Nephron progenitor cell (in vitro differentiated cells): ENCODE measurements around the gene ALS2CL.

Experiments used
- DNase-seq: peaks from one replicate; pipeline ENCODE4 v3.0.0; 2021
- H3K27ac Mint-ChIP-seq: 2 replicates; pipeline ENCODE4 v1.8.0; 2021; ENCODE audit warnings: mild to moderate bottlenecking, moderate library complexity, mixed read lengths
- H3K27me3 Mint-ChIP-seq: 2 replicates; pipeline ENCODE4 v1.8.0; 2021; ENCODE audit warnings: mild to moderate bottlenecking, low read depth, mixed read lengths; ENCODE audit not compliant: poor library complexity
- H3K36me3 Mint-ChIP-seq: 2 replicates; pipeline ENCODE4 v1.8.0; 2021; ENCODE audit warnings: low read depth, mixed read lengths
- H3K4me1 Mint-ChIP-seq: 2 replicates; pipeline ENCODE4 v1.8.0; 2021; ENCODE audit warnings: mixed read lengths
- H3K4me3 Mint-ChIP-seq: 2 replicates; pipeline ENCODE4 v1.8.0; 2021; ENCODE audit warnings: mild to moderate bottlenecking, moderate library complexity, mixed read lengths
- H3K9me3 Mint-ChIP-seq: 2 replicates; pipeline ENCODE4 v1.8.0; 2021; ENCODE audit warnings: mild to moderate bottlenecking, moderate library complexity, mixed read lengths
- TF ChIP-seq, protein P1 (sequence below): fragments of 200-600 bp; sonication (generic); IDR thresholded peaks from 2 replicates; pipeline ENCODE4 v1.5.0; 2021; ENCODE audit warnings: antibody characterized with exemption

The ALS2CL gene

GRCh38 chr3:46670000-46670890 is 23.2 kb downstream of the ALS2CL start:
- no peak overlapping the region for H3K27ac Mint-ChIP-seq
- no peaks in the 10 kb centered on the region for H3K36me3 Mint-ChIP-seq
- TF ChIP-seq, protein P1, sequence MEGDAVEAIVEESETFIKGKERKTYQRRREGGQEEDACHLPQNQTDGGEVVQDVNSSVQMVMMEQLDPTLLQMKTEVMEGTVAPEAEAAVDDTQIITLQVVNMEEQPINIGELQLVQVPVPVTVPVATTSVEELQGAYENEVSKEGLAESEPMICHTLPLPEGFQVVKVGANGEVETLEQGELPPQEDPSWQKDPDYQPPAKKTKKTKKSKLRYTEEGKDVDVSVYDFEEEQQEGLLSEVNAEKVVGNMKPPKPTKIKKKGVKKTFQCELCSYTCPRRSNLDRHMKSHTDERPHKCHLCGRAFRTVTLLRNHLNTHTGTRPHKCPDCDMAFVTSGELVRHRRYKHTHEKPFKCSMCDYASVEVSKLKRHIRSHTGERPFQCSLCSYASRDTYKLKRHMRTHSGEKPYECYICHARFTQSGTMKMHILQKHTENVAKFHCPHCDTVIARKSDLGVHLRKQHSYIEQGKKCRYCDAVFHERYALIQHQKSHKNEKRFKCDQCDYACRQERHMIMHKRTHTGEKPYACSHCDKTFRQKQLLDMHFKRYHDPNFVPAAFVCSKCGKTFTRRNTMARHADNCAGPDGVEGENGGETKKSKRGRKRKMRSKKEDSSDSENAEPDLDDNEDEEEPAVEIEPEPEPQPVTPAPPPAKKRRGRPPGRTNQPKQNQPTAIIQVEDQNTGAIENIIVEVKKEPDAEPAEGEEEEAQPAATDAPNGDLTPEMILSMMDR = no peak
- peaks cover 48% of the 10 kb centered on the region for H3K4me1 Mint-ChIP-seq
- no peak overlapping the region for H3K4me3 Mint-ChIP-seq
- peaks cover 8% of the 10 kb centered on the region for H3K27me3 Mint-ChIP-seq
- no peak for DNase-seq
- H3K9me3 Mint-ChIP-seq = no peaks in the 10 kb centered on the region

- peaks cover 57% of the 10 kb centered on the region for H3K4me1 Mint-ChIP-seq
- no peak overlapping the region for H3K27ac Mint-ChIP-seq
- H3K9me3 Mint-ChIP-seq = no peaks in the 10 kb centered on the region
- peaks cover 4% of the 10 kb centered on the region for H3K27me3 Mint-ChIP-seq
- TF ChIP-seq, protein P1 = no peak
- H3K4me3 Mint-ChIP-seq = no peak overlapping the region
- no peak for DNase-seq
- no peaks in the 10 kb centered on the region for H3K36me3 Mint-ChIP-seq
Measured at GRCh38 chr3:46669191-46669999, 24.1 kb downstream of the ALS2CL start.

- Mint-ChIP-seq H3K9me3 (no peaks in the 10 kb centered on the region), H3K27me3 (peaks cover 4% of the 10 kb centered on the region), H3K36me3 (no peaks in the 10 kb centered on the region), H3K4me1 (peaks cover 63% of the 10 kb centered on the region), H3K4me3 (no peak overlapping the region), H3K27ac (no peak overlapping the region)
- TF ChIP-seq, protein P1 = no peak
- no peak for DNase-seq
Measured at GRCh38 chr3:46668591-46668990, 24.9 kb downstream of the ALS2CL start.

- Mint-ChIP-seq H3K36me3 (no peaks in the 10 kb centered on the region), H3K9me3 (no peaks in the 10 kb centered on the region), H3K27me3 (peaks cover 4% of the 10 kb centered on the region), H3K4me3 (no peak overlapping the region), H3K4me1 (peaks cover 63% of the 10 kb centered on the region), H3K27ac (no peak overlapping the region)
- TF ChIP-seq, protein P1 = no peak
- no peak for DNase-seq
Measured at GRCh38 chr3:46668116-46668515, 25.4 kb downstream of the ALS2CL start.

DNA sequence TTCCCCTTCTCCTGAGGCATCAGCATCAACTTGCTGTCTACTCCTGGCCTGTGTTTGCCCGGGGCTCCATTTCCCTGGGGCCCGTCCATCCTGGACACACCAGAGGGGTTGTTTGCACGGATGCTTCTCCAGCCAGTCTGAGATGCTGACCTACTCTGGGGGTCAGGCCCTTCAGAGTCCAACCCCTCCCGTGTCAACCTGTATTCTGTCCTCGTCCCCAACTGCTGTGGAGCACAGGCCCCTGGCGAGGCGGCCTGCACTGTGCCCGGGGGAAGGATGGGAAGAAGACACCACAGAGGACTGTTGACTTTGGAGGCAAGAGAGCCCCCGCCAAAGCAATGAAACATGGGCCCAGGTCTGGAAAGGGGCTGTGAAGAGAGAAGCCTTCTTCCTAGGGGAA is 25.8 kb downstream of the ALS2CL start:
- Mint-ChIP-seq H3K4me1 (peaks cover 66% of the 10 kb centered on the region), H3K4me3 (no peak overlapping the region), H3K9me3 (no peaks in the 10 kb centered on the region), H3K36me3 (no peaks in the 10 kb centered on the region), H3K27ac (no peak overlapping the region), H3K27me3 (peaks cover 4% of the 10 kb centered on the region)
- DNase-seq = no peak
- TF ChIP-seq, protein P1 = no peak
